ENCODE measurements around the gene TWF1.
"Not testable (repeated sequence)": the region's sequence is repeated elsewhere in the genome, so short reads cannot be mapped to it uniquely, and the experiment has no call there.

Gene TWF1

DNA sequence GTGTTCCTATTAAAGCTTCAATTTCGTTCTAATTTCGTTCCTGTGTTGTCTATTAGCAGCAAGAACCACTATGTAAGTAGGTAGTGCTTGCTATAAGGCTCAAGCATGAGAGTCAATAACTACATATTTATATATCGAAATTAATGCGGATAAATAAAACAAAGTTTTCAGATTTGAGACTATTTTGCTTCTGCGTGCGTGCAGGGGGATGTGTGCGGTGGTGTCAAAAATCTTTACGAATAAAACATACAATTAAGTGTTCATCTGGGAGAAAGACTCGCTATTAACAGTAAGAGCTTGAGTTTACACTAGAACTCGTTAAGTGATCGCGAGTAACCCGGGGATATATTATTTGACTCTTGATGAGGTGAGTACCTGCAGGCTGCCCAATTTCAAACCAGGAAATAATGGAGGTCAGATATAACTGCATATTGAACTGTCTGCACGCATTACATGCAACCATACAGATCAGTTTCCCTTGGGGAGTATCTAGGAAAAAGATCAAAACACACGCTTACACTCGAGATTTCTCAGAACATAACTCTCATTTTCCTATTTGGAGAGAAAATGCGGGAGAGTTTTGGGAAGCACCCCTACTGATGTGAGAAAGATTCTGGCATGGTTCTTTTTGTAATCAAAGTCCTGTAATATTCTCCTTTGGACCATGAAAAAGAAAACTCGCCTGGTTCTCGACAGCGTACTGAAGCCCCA is 813 bp downstream of the TWF1 start:
- no peak for DNase-seq

DNA sequence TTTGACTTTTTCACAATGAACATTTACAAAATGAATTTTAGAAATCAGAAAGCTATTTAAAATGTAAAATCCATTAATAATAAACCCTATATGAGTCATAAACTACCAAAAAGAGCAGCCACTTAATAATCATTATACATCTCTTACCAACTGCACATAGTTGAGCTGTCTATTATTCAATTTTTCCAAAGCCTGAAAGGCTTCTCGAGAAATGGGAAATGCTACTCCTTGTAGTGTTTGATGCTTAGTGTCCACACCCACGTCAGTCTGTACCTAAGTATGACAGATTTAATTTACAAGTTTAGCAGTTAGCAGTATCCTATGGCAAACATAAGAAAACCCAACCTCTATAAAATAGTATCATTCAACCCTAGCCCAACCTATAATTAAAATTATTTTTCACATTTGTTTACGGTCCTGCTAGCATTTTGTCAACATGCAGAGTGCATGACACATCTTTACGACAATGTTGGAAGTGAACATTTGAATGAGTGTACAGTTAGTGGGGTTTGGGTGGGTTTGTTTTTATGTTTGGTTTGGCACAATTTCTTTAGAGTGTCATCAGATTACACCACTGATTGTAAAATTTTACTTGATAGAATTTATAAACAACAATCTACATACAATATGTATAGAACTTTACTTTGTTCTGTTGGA is 8.4 kb downstream of the TWF1 start:
- no peak for DNase-seq

- no peak for DNase-seq
Observed at GRCh38 chr12:43795716-43796280, 10.3 kb downstream of the TWF1 start.

- no peak for DNase-seq
Observed at GRCh38 chr12:43789941-43790340, 16.2 kb downstream of the TWF1 start.

GRCh38 chr12:43786899-43787693 is 19.0 kb downstream of the TWF1 start:
- no peak for DNase-seq

DNA sequence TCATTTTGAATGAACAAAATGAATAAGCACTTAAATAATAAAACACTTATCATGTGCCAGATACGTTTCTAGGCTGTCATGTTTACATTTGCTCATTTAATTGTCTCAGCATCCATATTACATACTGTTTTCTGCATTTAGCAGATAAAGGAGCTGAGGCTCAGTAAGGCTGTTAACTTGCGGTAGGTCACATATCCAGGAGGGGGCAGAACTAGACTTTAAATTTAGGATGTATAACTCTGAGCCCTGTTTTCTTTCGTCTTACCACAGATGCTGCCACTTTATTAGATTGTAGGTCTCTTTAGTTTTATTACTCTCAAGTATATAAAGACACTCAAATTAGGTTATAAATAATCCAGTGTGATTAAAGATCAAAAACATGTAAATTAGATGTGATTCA is 29.6 kb downstream of the TWF1 start:
- no peak for DNase-seq

DNA sequence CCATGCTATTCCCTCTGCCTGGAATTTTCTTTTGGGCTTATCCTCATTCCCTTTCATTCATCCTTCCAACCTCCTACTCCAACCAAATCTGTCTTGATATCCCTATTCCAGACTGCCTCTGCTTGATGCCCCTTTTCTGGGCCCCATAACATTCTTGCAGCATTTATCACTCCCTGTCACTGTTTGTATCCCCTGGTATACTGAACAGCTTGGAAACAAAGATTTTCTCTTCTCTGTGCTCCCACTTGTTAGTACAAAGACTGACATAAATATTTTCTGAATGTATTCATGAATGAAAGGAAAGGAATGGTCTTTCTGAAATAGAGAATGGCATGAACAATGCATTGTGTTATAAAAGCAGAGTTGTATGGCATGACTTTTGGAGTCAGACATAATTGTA is 39.8 kb downstream of the TWF1 start:
- no peak for DNase-seq

DNA sequence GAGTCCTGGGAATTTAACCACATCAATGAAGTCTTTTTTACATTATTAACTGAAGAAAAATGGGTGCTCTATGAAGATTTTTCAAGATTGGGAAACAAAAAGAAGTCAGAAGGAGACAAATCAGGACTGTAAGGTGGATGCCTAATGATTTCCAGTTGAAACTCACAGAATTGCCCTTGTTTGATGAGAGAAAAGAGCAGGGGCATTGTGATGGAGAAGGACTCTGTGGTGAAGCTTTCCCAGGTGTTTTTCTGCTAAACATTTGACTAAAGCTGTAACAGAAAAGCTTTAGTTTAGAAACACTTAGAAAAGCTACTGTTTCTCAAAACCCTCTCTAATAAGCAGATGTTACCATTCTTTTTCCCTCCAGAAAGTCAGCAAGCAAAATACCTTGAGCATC is 41.6 kb downstream of the TWF1 start:
- DNase-seq, result no peak

DNA sequence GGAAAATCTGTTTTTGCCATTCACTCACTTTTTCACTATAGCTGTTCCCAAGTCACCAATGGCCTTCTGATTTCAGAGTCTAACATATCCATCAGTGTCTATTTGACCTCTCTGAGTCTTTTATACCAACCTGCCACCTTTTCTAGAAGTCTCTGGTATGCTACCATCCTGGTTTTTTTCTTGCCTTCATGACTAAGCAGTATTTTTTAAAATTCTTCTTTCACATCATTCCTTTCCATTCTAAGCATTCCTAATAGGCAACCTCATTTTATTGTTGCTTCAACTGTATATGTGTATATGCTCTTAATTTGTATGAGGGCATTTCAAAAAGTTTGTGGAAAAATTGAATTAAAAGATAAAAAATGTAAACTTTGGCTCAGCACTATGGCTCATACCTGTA is 42.3 kb downstream of the TWF1 start:
- DNase-seq, result no peak

DNA sequence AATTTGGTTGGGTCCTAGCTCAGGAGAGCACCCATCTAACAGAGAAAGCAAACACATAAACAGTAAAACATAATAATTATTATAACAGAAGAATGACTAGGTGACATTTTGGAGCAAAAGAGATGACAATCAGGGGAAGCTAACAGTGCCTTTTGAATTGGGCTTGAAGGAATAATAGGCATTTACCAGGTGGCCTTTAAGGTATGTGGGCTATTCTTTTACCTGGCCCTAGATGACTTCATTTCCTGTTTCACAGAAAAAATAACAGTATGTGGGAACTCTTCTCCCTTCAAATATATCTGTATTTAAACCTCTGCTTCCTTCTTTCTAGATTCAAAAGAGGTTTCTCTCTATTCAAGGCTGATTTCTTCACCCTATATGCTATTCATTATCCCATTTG is 43.5 kb downstream of the TWF1 start:
- DNase-seq, result no peak

DNA sequence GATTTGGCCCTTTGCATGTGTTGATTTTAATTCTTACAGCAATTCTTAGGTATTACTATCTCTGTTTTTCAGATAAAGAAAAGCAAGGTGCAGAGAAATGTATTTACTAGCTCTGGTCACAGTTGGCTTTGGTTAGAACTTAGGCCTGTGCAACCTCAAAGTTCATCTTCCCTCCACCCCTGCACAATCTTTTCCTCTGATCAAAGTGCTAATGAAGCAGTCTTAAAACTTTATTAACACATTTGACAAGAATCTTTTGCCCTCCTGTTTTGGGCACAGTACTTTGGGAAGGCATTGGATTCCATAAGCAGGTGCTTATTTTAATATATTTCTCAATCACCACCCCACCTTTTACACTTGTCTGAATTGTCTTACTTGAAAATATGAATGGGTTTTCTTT is 44.6 kb downstream of the TWF1 start:
- DNase-seq, result no peak

DNA sequence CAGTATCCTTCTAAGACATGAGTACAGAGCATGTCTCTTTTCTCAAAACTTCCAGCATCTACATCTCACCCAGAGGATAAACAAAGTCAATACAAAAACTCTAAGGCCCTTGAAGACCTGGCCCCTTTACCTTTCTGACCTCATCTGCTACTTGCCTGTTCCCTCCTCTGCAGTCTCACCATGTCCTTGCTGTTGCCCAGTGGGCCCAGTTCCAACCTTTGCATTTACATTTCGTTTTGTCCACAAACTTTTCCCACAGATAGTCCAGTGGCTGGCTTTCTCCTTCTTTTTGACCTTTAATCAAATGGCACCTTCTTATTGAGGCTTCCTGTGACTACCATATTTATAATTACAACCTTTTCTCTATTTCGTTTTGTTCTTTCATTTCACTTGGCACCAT is 45.7 kb downstream of the TWF1 start:
- DNase-seq, result no peak

GRCh38 chr12:43758728-43759563 is 47.2 kb downstream of the TWF1 start, which contains the start of the genes IRAK4 and PUS7L:
IRAK4 (plus strand) TSS chr12:43758951; CDS start chr12:43768112, 9,161 bp downstream.
PUS7L (minus strand) TSS chr12:43758790; CDS start chr12:43755245, 3,545 bp downstream.
- DNase-seq, result peak; percentile 83

DNA sequence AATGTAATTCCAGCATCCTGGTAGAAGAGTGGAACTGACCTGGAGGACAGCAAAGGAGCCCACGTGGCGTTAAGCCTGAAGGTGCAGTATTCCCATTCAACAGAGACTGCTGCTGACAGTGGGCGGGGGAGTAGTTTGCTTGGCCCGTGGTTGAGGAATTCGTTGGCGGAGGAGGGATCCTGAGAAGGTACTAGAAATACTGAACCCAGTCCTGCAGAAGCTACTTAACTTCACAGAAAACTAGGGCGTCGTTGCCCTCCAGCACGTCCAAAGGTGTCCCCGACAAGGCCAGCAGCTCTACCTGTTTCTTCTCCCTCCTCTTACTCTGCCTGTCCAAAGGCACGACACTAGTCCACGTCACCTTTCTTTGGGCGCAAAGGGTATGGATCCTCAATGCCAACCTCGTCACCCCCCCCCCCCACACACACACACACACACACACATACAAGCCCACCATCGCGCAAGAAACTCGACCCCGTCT is 47.8 kb downstream of the TWF1 start:
- DNase-seq, result no peak

GRCh38 chr12:43754015-43754414 is 52.1 kb downstream of the TWF1 start:
- no peak for DNase-seq

DNA sequence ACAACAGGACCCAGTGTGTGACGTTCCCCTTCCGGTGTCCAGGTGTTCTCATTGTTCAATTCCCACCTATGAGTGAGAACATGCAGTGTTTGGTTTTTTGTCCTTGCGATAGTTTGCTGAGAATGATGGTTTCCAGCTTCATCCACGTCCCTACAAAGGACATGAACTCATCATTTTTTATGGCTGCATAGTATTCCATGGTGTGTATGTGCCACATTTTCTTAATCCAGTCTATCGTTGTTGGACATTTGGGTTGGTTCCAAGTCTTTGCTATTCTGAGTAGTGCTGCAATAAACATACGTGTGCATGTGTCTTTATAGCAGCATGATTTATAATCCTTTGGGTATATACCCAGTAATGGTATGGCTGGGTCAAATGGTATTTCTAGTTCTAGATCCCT is 54.8 kb downstream of the TWF1 start:
- DNase-seq, result not testable (repeated sequence)

- no peak for DNase-seq
Observed at GRCh38 chr12:43750814-43751213, 55.3 kb downstream of the TWF1 start.

- DNase-seq, result no peak
Observed at GRCh38 chr12:43749016-43749415, 57.1 kb downstream of the TWF1 start.

- DNase-seq, result no peak
Observed at GRCh38 chr12:43744826-43745225, 61.3 kb downstream of the TWF1 start.
